ENCODE measurements around the gene LURAP1L. TPM values are rescaled to one million over a fixed set of nuclear protein-coding genes. Genes with fewer than 3 reads are reported as not detected.

LURAP1L gene
- polyA plus RNA-seq, 1 donor (not counting 4 experiments of a cell fraction or from before 2014, with no cell fraction given) = 25.0 TPM

DNA sequence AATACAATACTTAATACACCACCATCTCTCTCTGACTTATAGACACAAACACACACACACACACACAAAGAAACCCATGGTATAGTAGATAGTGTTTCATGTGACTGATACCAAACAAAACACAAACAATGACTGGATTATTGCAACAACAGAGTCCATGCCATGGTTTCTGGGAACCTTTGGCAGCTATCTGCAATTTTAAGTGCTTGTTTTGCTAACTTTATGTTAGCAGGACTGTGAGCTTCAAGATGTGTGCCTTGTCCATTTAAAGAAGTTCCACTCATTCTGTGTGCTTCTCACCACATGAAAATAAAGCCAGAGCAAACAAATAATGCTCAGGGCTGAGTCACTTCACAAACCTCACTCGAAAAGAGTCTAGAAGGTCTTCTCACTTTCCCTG, 15.1 kb upstream of the LURAP1L start:
- no peak for FAIRE-seq
- H3K27ac ChIP-seq (ENCODE audit: control insufficient read depth, insufficient read depth, low read length) = no peak overlapping the region
- H3K9me3 ChIP-seq (ENCODE audit: control insufficient read depth, low read depth, low read length) = no peaks in the 10 kb centered on the region
- H3K9ac ChIP-seq (ENCODE audit: control insufficient read depth, extremely low read depth, insufficient read depth, low read length) = no peak overlapping the region
- no peak overlapping the region for H3K4me3 ChIP-seq (ENCODE audit: control insufficient read depth in 2 of 3, extremely low read depth in 1 of 3, insufficient read depth in 2 of 3, low read depth in 1 of 3, low read length in 3 of 3)
- H3K79me2 ChIP-seq (ENCODE audit: control insufficient read depth, insufficient read depth, low read length) = no peaks in the 10 kb centered on the region
- no peak overlapping the region for H3K4me2 ChIP-seq (ENCODE audit: control insufficient read depth, extremely low read depth, insufficient read depth, low read depth, low read length)
- DNase-seq (ENCODE audit: low read depth, low spot score) = no peak
- no peaks in the 10 kb centered on the region for H3K36me3 ChIP-seq (ENCODE audit: control insufficient read depth in 2 of 2, extremely low read depth in 1 of 2, insufficient read depth in 2 of 2, low read length in 2 of 2)
- H3K27me3 ChIP-seq (ENCODE audit: control insufficient read depth, extremely low read depth, insufficient read depth, low read length) = no peaks in the 10 kb centered on the region
- dilution Hi-C loops (cut with MboI; ENCODE audit: extremely low pct_ligation_motif_present, low sequenced_read_pairs) = no loop called here
- H4K20me1 ChIP-seq (ENCODE audit: control insufficient read depth, extremely low read depth, insufficient read depth, low read length) = no peaks in the 10 kb centered on the region
- no peak overlapping the region for H2AFZ ChIP-seq (ENCODE audit: control insufficient read depth, low read length)
- no peaks in the 10 kb centered on the region for H3K4me1 ChIP-seq (ENCODE audit: control insufficient read depth, extremely low read depth, insufficient read depth, low read length)
- H3K9me1 ChIP-seq (ENCODE audit: control insufficient read depth, extremely low read depth, insufficient read depth, low read length) = no peaks in the 10 kb centered on the region
- TF ChIP-seq, protein P1, sequence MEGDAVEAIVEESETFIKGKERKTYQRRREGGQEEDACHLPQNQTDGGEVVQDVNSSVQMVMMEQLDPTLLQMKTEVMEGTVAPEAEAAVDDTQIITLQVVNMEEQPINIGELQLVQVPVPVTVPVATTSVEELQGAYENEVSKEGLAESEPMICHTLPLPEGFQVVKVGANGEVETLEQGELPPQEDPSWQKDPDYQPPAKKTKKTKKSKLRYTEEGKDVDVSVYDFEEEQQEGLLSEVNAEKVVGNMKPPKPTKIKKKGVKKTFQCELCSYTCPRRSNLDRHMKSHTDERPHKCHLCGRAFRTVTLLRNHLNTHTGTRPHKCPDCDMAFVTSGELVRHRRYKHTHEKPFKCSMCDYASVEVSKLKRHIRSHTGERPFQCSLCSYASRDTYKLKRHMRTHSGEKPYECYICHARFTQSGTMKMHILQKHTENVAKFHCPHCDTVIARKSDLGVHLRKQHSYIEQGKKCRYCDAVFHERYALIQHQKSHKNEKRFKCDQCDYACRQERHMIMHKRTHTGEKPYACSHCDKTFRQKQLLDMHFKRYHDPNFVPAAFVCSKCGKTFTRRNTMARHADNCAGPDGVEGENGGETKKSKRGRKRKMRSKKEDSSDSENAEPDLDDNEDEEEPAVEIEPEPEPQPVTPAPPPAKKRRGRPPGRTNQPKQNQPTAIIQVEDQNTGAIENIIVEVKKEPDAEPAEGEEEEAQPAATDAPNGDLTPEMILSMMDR (optimal IDR thresholded peaks at IDR 0.05 in 1 of 3, IDR thresholded peaks at IDR 0.05 in 1 of 3, conservative IDR thresholded peaks at IDR 0.05 in 1 of 3; ENCODE audit: extremely low read depth in 1 of 3, insufficient read depth in 2 of 3, low read length in 3 of 3) = no peak
- no peak for TF ChIP-seq EZH2 (IDR thresholded peaks at IDR 0.05; ENCODE audit: low read length)

DNA sequence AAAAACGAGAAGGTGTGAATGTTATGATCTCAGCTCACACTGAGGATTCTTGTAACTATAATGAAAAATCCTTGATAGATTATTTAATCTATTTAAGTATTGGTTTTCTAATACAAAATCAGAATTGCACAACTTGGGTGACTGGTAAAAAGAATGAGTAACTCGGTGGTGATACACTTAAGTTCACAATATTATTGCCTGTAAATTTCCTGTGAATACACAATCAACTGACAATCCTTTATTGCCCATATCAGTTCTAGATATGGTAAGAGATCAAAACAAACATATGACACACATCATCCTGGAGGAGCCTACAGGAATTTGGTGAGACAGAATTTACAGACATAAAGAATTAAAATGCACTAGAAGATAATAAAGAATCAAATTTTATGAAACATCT, 14.1 kb upstream of the LURAP1L start:
- Histone ChIP-seq H3K36me3 (ENCODE audit: control insufficient read depth in 2 of 2, extremely low read depth in 1 of 2, insufficient read depth in 2 of 2, low read length in 2 of 2) (no peaks in the 10 kb centered on the region), H3K9me1 (ENCODE audit: control insufficient read depth, extremely low read depth, insufficient read depth, low read length) (no peaks in the 10 kb centered on the region), H3K4me2 (ENCODE audit: control insufficient read depth, extremely low read depth, insufficient read depth, low read depth, low read length) (no peak overlapping the region), H2AFZ (ENCODE audit: control insufficient read depth, low read length) (no peak overlapping the region), H3K27ac (ENCODE audit: control insufficient read depth, insufficient read depth, low read length) (no peak overlapping the region), H3K4me1 (ENCODE audit: control insufficient read depth, extremely low read depth, insufficient read depth, low read length) (no peaks in the 10 kb centered on the region), H3K27me3 (ENCODE audit: control insufficient read depth, extremely low read depth, insufficient read depth, low read length) (no peaks in the 10 kb centered on the region), H4K20me1 (ENCODE audit: control insufficient read depth, extremely low read depth, insufficient read depth, low read length) (no peaks in the 10 kb centered on the region), H3K9me3 (ENCODE audit: control insufficient read depth, low read depth, low read length) (no peaks in the 10 kb centered on the region), H3K4me3 (ENCODE audit: control insufficient read depth in 2 of 3, extremely low read depth in 1 of 3, insufficient read depth in 2 of 3, low read depth in 1 of 3, low read length in 3 of 3) (no peak overlapping the region), H3K9ac (ENCODE audit: control insufficient read depth, extremely low read depth, insufficient read depth, low read length) (no peak overlapping the region), H3K79me2 (ENCODE audit: control insufficient read depth, insufficient read depth, low read length) (no peaks in the 10 kb centered on the region)
- DNase-seq (ENCODE audit: low read depth, low spot score) = no peak
- no peak for FAIRE-seq
- dilution Hi-C loops (cut with MboI; ENCODE audit: extremely low pct_ligation_motif_present, low sequenced_read_pairs) = no loop called here
- no peak for TF ChIP-seq EZH2 (IDR thresholded peaks at IDR 0.05; ENCODE audit: low read length)
- TF ChIP-seq, protein P1 (optimal IDR thresholded peaks at IDR 0.05 in 1 of 3, IDR thresholded peaks at IDR 0.05 in 1 of 3, conservative IDR thresholded peaks at IDR 0.05 in 1 of 3; ENCODE audit: extremely low read depth in 1 of 3, insufficient read depth in 2 of 3, low read length in 3 of 3) = no peak
